ENCODE measurements around the gene MAP9.
A peak's percentile ranks its signal among the peaks of the same experiment; 100 is the strongest.

MAP9 gene

DNA sequence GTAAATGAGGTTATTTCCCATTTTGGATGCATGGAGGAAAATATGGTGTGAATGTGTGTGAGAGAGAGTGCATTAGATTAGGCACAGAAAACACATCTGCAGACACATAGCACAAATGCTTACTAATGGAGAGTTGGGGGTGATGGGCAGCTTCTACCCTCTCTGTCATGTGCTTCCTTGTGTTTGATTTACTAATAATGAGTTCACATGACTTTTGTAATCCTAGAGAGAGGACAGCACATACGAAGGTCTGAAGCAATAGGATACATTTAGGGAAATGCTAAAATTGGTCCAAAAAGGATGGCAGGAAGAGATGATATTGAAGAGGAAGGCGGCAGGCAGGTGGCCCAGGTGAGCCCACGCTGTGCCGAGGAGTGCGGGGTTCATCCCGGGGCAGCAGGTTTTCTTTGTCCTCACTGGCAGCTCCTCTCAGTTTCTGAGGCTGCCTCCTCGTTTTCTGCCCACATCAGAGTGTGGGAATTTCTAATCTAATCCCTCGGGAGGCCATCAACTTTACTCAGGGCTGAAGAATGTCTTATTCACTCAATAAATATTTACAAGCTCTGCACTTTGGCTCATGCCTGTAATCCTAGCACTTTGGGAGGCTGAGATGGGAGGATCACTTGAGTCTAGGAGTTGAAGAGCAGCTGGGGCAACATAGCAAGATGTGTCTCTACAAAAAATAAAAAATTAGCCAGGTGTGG lies 15.9 kb upstream of the MAP9 start:
- no peak for TF ChIP-seq CTCF (IDR thresholded peaks at IDR 0.05; ENCODE audit: low read length, missing control alignments)
- H3K4me3 ChIP-seq (replicated peaks; ENCODE audit: low read depth, low read length), result no peak overlapping the region
- peak; percentile 70 for DNase-seq (ENCODE audit: low read depth)

- no peak for DNase-seq (ENCODE audit: low read depth)
- no peak for TF ChIP-seq CTCF (IDR thresholded peaks at IDR 0.05; ENCODE audit: low read length, missing control alignments)
- no peak overlapping the region for H3K4me3 ChIP-seq (replicated peaks; ENCODE audit: low read depth, low read length)
These were observed 15.2 kb upstream of the MAP9 start for GRCh38 chr4:155391932-155392331.

- TF ChIP-seq CTCF (IDR thresholded peaks at IDR 0.05; ENCODE audit: low read length, missing control alignments), result no peak
- no peak overlapping the region for H3K4me3 ChIP-seq (replicated peaks; ENCODE audit: low read depth, low read length)
- DNase-seq (ENCODE audit: low read depth), result no peak
These were observed 11.4 kb upstream of the MAP9 start for GRCh38 chr4:155388162-155388561.

GRCh38 chr4:155383541-155383940 lies 6.8 kb upstream of the MAP9 start:
- no peak for DNase-seq (ENCODE audit: low read depth)
- no peak overlapping the region for H3K4me3 ChIP-seq (replicated peaks; ENCODE audit: low read depth, low read length)
- TF ChIP-seq CTCF (IDR thresholded peaks at IDR 0.05; ENCODE audit: low read length, missing control alignments), result no peak

DNA sequence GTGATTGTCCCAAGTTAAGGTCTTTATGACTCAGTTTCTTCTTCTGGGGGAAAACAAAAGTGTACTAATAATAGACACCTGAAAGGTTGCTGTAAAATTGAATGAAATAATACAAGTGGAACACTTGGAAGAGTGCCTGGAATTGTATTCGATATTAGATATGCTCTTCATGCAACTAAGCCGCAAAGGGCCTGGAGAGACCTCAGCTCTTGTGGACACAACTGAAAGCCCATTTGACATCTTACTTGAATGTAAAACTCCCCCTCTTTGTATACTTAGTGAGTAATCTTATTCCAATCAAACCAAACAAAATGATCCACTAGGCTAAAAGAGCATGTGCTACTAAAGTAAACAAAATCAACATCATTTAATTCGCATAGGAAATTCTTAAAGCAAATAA lies 511 bp upstream of the MAP9 start:
- TF ChIP-seq CTCF (IDR thresholded peaks at IDR 0.05; ENCODE audit: low read length, missing control alignments), result no peak
- peak overlapping the region; percentile 78 for H3K4me3 ChIP-seq (replicated peaks; ENCODE audit: low read depth, low read length)
- peak; percentile 28 for DNase-seq (ENCODE audit: low read depth)

DNA sequence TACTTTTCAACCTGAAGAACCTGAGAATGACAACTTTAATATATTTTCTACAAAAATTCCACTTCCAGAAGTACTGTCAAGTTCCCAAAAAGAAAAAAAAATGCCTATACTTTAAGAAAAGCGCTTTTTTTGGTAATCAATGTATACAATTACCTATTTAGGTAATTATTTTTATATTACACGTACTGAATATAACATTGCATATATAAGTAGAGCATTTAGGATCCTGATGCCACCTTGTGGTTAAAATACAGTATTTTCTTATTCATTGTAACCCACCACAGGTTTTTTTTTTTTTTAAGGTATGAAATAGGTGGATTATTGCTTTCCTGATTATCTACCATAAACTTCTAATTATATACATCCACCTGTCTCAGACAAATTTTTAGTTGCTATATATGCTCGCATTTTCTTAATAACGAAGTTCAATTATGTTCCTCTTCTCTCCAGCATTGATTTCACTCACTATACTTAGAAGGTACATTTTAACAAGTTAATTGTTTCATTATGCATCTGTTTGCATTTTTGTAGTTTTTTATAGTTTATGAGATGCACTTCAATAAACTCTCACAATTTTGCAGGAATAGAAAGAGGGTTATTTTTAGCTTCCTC lies 5.2 kb downstream of the MAP9 start:
- H3K4me3 ChIP-seq (replicated peaks; ENCODE audit: low read depth, low read length), result no peak overlapping the region
- DNase-seq (ENCODE audit: low read depth), result peak; percentile 61
- peak; percentile 51 for TF ChIP-seq CTCF (IDR thresholded peaks at IDR 0.05; ENCODE audit: low read length, missing control alignments)

DNA sequence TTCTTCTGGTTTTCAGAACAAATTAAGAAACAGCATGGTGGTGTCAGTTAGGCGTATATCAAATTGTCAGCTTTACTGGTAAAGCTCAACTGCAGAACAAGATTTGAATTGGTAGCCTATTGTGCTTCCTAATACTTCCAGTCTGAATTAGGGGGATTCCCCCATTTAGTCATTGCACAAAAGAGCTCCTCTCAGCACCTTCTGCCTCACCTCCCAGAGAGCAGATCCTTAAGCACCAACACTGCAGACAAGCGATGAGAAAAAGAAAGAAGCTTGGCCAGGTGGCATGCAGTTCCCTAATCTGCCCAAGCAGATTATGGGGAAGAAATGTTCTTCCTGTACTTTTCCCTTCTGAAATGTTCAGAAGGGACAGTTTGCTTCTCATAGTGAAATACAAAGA lies 9.2 kb downstream of the MAP9 start:
- no peak overlapping the region for H3K4me3 ChIP-seq (replicated peaks; ENCODE audit: low read depth, low read length)
- no peak for DNase-seq (ENCODE audit: low read depth)
- TF ChIP-seq CTCF (IDR thresholded peaks at IDR 0.05; ENCODE audit: low read length, missing control alignments), result no peak

All from fibroblast of pulmonary artery (primary cell).